ENCODE data around the gene INSR. TPM values are rescaled to one million over a fixed set of nuclear protein-coding genes. Genes with fewer than 3 reads are reported as not detected.

INSR gene
- polyA plus RNA-seq, 2 of the 4 experiments (the other 2 are of a cell fraction) = 1.8 to 3.3 TPM

GRCh38 chr19:7182489-7182888, 111.7 kb downstream of the INSR start:
- Histone ChIP-seq H3K4me3 (no peak overlapping the region), H3K9me3 (no peaks in the 10 kb centered on the region), H3K4me1 (no peaks in the 10 kb centered on the region), H3K4me2 (no peak overlapping the region), H3K27ac (no peak overlapping the region)
- 93% methylated on average over 5 of the region's 5 CpGs for WGBS (ENCODE audit: missing lambda C conversion rate)
- DNase-seq (ENCODE audit: low read depth in 1 of 2, low spot score in 1 of 2) (no peak), FAIRE-seq (no peak), ATAC-seq (no peak)
- TF ChIP-seq CEBPB (IDR thresholded peaks at IDR 0.05) (no peak), POLR2AphosphoS2 (conservative IDR thresholded peaks at IDR 0.05; ENCODE audit: low read length) (no peak), CBX2 (IDR thresholded peaks at IDR 0.05; ENCODE audit: borderline replicate concordance, low read depth) (no peak), KDM1A (IDR thresholded peaks at IDR 0.05; ENCODE audit: low read depth) (no peak), NR3C1 (IDR thresholded peaks at IDR 0.05) (no peak), ZC3H11A (IDR thresholded peaks at IDR 0.05) (no peak), ATOH8 (CRISPR knock-in tag; IDR thresholded peaks at IDR 0.05; ENCODE audit: low read depth) (no peak)
- ChIA-PET POLR2A (no interaction called here), CTCF (interaction anchor here (1.0 to 1.2 kb wide), 2 partner anchors 23 to 192 kb away, joined by 3 read pairs; no protein-coding TSS in a partner anchor)

GRCh38 chr19:7179917-7180306, 114.3 kb downstream of the INSR start:
- DNase-seq (ENCODE audit: low read depth in 1 of 2, low spot score in 1 of 2) (no peak), FAIRE-seq (no peak), ATAC-seq (no peak)
- 80% methylated on average over 3 of the region's 3 CpGs for WGBS (ENCODE audit: missing lambda C conversion rate)
- H3K4me3 ChIP-seq = no peak overlapping the region
- TF ChIP-seq MAFK (IDR thresholded peaks at IDR 0.05; ENCODE audit: partially characterized antibody) (no peak), KDM1A (IDR thresholded peaks at IDR 0.05; ENCODE audit: low read depth) (no peak), HDAC2 (IDR thresholded peaks at IDR 0.05) (no peak), NFE2L2 (conservative IDR thresholded peaks at IDR 0.05; ENCODE audit: low read length) (no peak), ZFP36 (IDR thresholded peaks at IDR 0.05; ENCODE audit: borderline replicate concordance, partially characterized antibody) (no peak), REST (IDR thresholded peaks at IDR 0.05) (no peak), EHF (CRISPR knock-in tag; IDR thresholded peaks at IDR 0.05) (no peak), POLR2AphosphoS2 (conservative IDR thresholded peaks at IDR 0.05; ENCODE audit: low read length) (no peak), CBX8 (IDR thresholded peaks at IDR 0.05) (no peak), MAZ (IDR thresholded peaks at IDR 0.05; ENCODE audit: borderline replicate concordance, low read depth, low read length) (no peak), CBX2 (IDR thresholded peaks at IDR 0.05; ENCODE audit: borderline replicate concordance, low read depth) (no peak), MYC (IDR thresholded peaks at IDR 0.05; ENCODE audit: borderline replicate concordance, low read length) (no peak)
- POLR2A ChIA-PET = no interaction called here
- no peaks in the 10 kb centered on the region for H3K4me1 ChIP-seq
- no peak overlapping the region for H3K27ac ChIP-seq
- H3K9me3 ChIP-seq = no peaks in the 10 kb centered on the region
- CTCF ChIA-PET = interaction anchor here (0.6 to 1.1 kb wide), 5 partner anchors 8 to 160 kb away, joined by 3 read pairs; no protein-coding TSS in a partner anchor
- H3K4me2 ChIP-seq = no peak overlapping the region

- ChIA-PET CTCF (no interaction called here), POLR2A (no interaction called here)
- no peak overlapping the region for H3K27ac ChIP-seq
- no peaks in the 10 kb centered on the region for H3K9me3 ChIP-seq
- ATAC-seq (no peak), DNase-seq (ENCODE audit: low read depth in 1 of 2, low spot score in 1 of 2) (no peak), FAIRE-seq (no peak)
- no peak overlapping the region for H3K4me2 ChIP-seq
- no peak overlapping the region for H3K4me3 ChIP-seq
- H3K4me1 ChIP-seq = no peaks in the 10 kb centered on the region
- 78% methylated on average over 5 of the region's 7 CpGs for WGBS (ENCODE audit: missing lambda C conversion rate)
- TF ChIP-seq HES2 (IDR thresholded peaks at IDR 0.05) (no peak), CTCF (IDR thresholded peaks at IDR 0.05) (no peak), PHF8 (IDR thresholded peaks at IDR 0.05; ENCODE audit: borderline replicate concordance, low read depth) (no peak), ZNF302 (CRISPR knock-in tag; IDR thresholded peaks at IDR 0.05) (no peak), TP53 (CRISPR knock-in tag; IDR thresholded peaks at IDR 0.05) (no peak), ESRRA (IDR thresholded peaks at IDR 0.05; ENCODE audit: borderline replicate concordance, low read length) (no peak), EHF (CRISPR knock-in tag; IDR thresholded peaks at IDR 0.05) (no peak), MAZ (IDR thresholded peaks at IDR 0.05; ENCODE audit: borderline replicate concordance, low read depth, low read length) (no peak), RARB (CRISPR knock-in tag; IDR thresholded peaks at IDR 0.05) (no peak), RCOR1 (IDR thresholded peaks at IDR 0.05; ENCODE audit: low read depth, low read length) (no peak), NPAS2 (CRISPR knock-in tag; IDR thresholded peaks at IDR 0.05; ENCODE audit: borderline replicate concordance) (no peak), ELK1 (IDR thresholded peaks at IDR 0.05; ENCODE audit: low read depth, low read length) (no peak), HEYL (CRISPR knock-in tag; IDR thresholded peaks at IDR 0.05) (no peak), SREBF2 (IDR thresholded peaks at IDR 0.05) (no peak), BHLHE40 (IDR thresholded peaks at IDR 0.05; ENCODE audit: low read depth, low read length) (no peak)
Observed at GRCh38 chr19:7177926-7178325, 116.3 kb downstream of the INSR start.

All from A549 (cell line).